Endothelial cell of umbilical vein (primary cell): Measurements from ENCODE around the gene FAM111B.

ENCODE experiments used
- CTCF ChIP-seq, 2 donors: IDR thresholded peaks; 1 replicate in 1 of 2; 2 replicates in 1 of 2; pipeline ENCODE4 v1.5.1; 2011; ENCODE audit warnings: low read length in 2 of 2, mild to moderate bottlenecking in 2 of 2, moderate library complexity in 2 of 2, control low read depth in 1 of 2, inconsistent platforms in 1 of 2, low read depth in 1 of 2; ENCODE audit not compliant: insufficient read depth in 1 of 2; ENCODE audit errors: extremely low read depth in 1 of 2
- POLR2A ChIP-seq: IDR thresholded peaks from 2 replicates; pipeline ENCODE4 v1.6.1; 2012; ENCODE audit warnings: low read depth, mild to moderate bottlenecking, control low read depth, low read length

- TF ChIP-seq CTCF (IDR thresholded peaks at IDR 0.05; ENCODE audit: extremely low read depth in 1 of 2, insufficient read depth in 1 of 2, low read depth in 1 of 2, low read length in 2 of 2) (no peak), POLR2A (no peak)
Measured at GRCh38 chr11:59154610-59155009, 47.6 kb downstream of the FAM111B start.
